Measurements from ENCODE around the gene DSPP. TPM values are rescaled to one million over a fixed set of nuclear protein-coding genes. Genes with fewer than 3 reads are reported as not detected.

The DSPP gene
- total RNA-seq, 1 donor from 2014 or later = not detected

GRCh38 chr4:87622303-87622702 lies 14.0 kb downstream of the DSPP start:
- no peak for TF ChIP-seq CTCF (IDR thresholded peaks at IDR 0.05; ENCODE audit: unreplicated experiment)
- no peak for DNase-seq (ENCODE audit: low spot score in 2 of 2, unreplicated experiment in 2 of 2)
- Mint-ChIP-seq H3K27ac (no peak overlapping the region), H3K36me3 (no peaks in the 10 kb centered on the region), H3K27me3 (ENCODE audit: low read depth) (peaks cover 26% of the 10 kb centered on the region), H3K4me3 (no peak overlapping the region), H3K4me1 (peaks cover 5% of the 10 kb centered on the region), H3K9me3 (peaks cover 4% of the 10 kb centered on the region)

- Mint-ChIP-seq H3K9me3 (peaks cover 8% of the 10 kb centered on the region), H3K27me3 (ENCODE audit: low read depth) (peaks cover 13% of the 10 kb centered on the region)
These were observed 16.4 kb downstream of the DSPP start for GRCh38 chr4:87624698-87625097.

GRCh38 chr4:87631668-87632067 lies 23.3 kb downstream of the DSPP start:
- Mint-ChIP-seq H3K36me3 (no peaks in the 10 kb centered on the region), H3K9me3 (peaks cover 9% of the 10 kb centered on the region), H3K4me3 (no peak overlapping the region), H3K27ac (no peak overlapping the region), H3K27me3 (ENCODE audit: low read depth) (no peaks in the 10 kb centered on the region), H3K4me1 (peaks cover 23% of the 10 kb centered on the region)
- no peak for DNase-seq (ENCODE audit: low spot score in 2 of 2, unreplicated experiment in 2 of 2)
- TF ChIP-seq CTCF (IDR thresholded peaks at IDR 0.05; ENCODE audit: unreplicated experiment) = no peak

More at GRCh38 chr4:87624698-87625097, 16.4 kb downstream of the DSPP start:
- Mint-ChIP-seq H3K27ac (no peak overlapping the region), H3K4me1 (peaks cover 5% of the 10 kb centered on the region), H3K4me3 (no peak overlapping the region), H3K36me3 (no peaks in the 10 kb centered on the region)
- DNase-seq (ENCODE audit: low spot score in 2 of 2, unreplicated experiment in 2 of 2) = no peak
- TF ChIP-seq CTCF (IDR thresholded peaks at IDR 0.05; ENCODE audit: unreplicated experiment) = no peak

DNA sequence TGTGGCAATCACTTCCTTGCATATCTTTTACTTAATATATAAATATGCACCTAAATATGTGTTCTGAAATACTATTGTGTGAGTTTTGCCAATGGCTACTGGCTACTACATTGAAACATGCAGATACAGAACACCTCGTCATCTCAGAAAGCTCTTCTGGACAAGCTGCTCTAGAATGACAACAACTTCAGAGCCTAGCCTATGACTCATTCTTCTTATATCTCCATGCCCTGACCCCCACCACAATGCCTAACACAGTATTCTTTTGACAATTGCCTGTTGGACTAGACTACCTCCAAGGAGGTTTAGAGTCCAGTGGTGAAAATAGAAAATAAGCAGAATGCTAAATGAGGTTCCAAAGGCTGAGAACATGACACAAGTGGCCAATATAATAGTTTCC lies 24.1 kb downstream of the DSPP start:
- no peaks in the 10 kb centered on the region for H3K27me3 Mint-ChIP-seq (ENCODE audit: low read depth)
- peaks cover 13% of the 10 kb centered on the region for H3K9me3 Mint-ChIP-seq
- H3K36me3 Mint-ChIP-seq = peaks cover 3% of the 10 kb centered on the region
- H3K27ac Mint-ChIP-seq = peak overlapping the region; percentile 22
- peaks cover 29% of the 10 kb centered on the region for H3K4me1 Mint-ChIP-seq
- H3K4me3 Mint-ChIP-seq = no peak overlapping the region
- no peak for DNase-seq (ENCODE audit: low spot score in 2 of 2, unreplicated experiment in 2 of 2)
- TF ChIP-seq CTCF (IDR thresholded peaks at IDR 0.05; ENCODE audit: unreplicated experiment) = no peak

DNA sequence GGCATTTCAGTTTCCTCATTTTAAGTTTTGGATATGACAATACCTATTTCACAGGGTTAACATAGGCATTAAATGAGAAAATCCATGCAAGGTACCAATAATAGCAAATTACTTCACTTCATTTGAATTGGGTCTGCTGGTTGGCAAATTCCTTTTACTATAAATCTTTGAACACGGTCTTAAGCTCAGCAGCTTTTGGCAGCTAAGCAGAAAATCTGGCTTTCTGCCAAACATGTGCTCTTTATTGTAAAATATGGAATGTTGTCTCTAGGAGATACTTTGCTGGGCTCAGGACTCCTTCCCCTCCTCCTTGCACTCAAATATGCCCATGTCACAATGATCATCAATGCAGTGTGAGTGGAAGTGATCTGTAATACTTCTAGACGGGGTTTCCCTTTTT lies 24.9 kb downstream of the DSPP start:
- Mint-ChIP-seq H3K36me3 (peaks cover 3% of the 10 kb centered on the region), H3K27ac (peak overlapping the region; percentile 22), H3K27me3 (ENCODE audit: low read depth) (no peaks in the 10 kb centered on the region), H3K4me3 (peak overlapping the region; percentile 15), H3K9me3 (peaks cover 17% of the 10 kb centered on the region), H3K4me1 (peaks cover 29% of the 10 kb centered on the region)
- no peak for TF ChIP-seq CTCF (IDR thresholded peaks at IDR 0.05; ENCODE audit: unreplicated experiment)
- no peak for DNase-seq (ENCODE audit: low spot score in 2 of 2, unreplicated experiment in 2 of 2)

DNA sequence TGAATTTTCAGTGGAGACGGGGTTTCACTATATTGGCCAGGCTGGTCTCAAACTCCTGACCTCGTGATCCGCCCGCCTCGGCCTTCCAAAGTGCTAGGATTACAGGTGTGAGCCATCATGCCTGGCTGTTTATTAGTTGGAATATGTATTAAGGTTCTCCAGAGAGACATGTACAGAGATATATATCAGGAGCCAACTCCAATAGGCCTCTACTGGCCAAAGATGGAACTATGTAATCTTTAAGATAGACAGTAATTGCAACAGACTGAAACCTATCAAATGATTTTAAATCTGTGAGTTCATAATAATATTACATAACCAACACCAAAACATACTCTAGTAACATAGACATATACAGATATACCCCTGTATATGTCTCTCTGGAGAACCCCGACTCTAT lies 36.0 kb downstream of the DSPP start:
- H3K27ac Mint-ChIP-seq = no peak overlapping the region
- peaks cover 20% of the 10 kb centered on the region for H3K9me3 Mint-ChIP-seq
- no peak for TF ChIP-seq CTCF (IDR thresholded peaks at IDR 0.05; ENCODE audit: unreplicated experiment)
- no peak overlapping the region for H3K4me3 Mint-ChIP-seq
- no peak for DNase-seq (ENCODE audit: low spot score in 2 of 2, unreplicated experiment in 2 of 2)
- no peaks in the 10 kb centered on the region for H3K4me1 Mint-ChIP-seq
- no peaks in the 10 kb centered on the region for H3K27me3 Mint-ChIP-seq (ENCODE audit: low read depth)
- no peaks in the 10 kb centered on the region for H3K36me3 Mint-ChIP-seq

Data from mesothelial cell of epicardium (in vitro differentiated cells).